IPS-11a (cell line): Measurements from ENCODE around the gene IL12A.

ENCODE experiments used
- H3K4me3 ChIP-seq: one replicate; pipeline ENCODE4 v1.5.1; 2013; ENCODE audit warnings: low read depth, low read length, control low read depth

The IL12A gene

DNA sequence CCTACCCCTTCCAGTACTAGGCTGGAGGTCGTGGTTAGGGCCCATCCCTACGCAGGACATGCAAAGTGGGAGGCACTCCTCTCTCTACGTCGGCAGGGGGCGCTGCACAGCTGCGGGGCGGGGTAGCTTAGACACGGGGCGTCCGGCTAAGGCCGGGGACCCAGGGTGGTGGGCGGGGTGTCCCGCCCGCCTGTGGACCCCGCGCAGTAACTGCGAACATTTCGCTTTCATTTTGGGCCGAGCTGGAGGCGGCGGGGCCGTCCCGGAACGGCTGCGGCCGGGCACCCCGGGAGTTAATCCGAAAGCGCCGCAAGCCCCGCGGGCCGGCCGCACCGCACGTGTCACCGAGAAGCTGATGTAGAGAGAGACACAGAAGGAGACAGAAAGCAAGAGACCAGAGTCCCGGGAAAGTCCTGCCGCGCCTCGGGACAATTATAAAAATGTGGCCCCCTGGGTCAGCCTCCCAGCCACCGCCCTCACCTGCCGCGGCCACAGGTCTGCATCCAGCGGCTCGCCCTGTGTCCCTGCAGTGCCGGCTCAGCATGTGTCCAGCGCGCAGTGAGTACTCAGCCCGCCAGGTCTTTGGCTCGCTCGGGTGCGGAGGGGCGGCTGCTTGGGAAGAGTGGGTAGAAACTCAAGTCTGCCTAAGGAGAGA, at the start of gene IL12A:
IL12A (plus strand) TSS at position 219 of the 655 bp plus-strand sequence.
- peak within 1 kb of the TSS; percentile 52 for H3K4me3 ChIP-seq

DNA sequence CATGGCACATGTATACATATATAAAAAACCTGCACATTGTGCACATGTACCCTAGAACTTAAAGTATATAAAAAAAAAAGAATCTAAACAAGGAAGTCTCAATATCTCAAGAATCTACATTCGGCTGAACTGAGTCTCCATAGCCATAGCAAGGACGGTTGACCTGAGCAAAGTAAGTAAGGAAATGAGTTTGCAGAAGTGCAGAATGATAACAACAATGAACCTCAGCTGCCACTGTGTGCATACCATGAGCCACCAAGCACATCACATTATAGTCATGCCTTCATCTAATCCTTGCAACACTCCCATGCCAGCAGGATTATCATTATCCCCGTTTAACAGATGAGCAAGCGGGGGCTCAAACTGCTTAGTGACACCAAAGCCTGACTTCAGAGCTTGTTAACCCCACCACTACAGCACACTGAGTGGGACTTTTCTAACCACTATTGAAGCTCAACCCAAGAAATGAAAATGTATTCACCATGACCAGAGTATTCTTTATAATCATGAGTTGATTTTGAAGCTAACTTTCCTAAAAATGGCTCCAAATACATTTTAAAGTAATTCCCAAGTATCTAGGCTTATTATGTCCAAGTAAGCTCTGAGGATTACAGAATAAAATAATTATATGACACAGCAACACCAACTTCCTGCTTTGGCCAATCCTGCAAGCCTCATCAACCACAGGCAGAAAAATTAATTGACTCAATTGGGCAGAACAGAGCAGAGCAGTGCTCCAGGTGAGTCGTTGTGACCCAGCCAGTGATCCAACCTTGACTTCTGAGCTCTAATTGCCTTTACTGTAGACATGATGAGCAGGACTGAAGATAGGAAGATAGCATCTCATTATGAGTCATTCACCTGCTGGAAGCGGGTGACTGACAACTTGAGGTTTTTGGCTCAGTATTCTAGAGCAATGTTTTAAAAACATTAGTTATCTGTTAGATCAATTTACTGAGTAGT, 47.3 kb upstream of the IL12A start:
- H3K4me3 ChIP-seq: no peak overlapping the region

DNA sequence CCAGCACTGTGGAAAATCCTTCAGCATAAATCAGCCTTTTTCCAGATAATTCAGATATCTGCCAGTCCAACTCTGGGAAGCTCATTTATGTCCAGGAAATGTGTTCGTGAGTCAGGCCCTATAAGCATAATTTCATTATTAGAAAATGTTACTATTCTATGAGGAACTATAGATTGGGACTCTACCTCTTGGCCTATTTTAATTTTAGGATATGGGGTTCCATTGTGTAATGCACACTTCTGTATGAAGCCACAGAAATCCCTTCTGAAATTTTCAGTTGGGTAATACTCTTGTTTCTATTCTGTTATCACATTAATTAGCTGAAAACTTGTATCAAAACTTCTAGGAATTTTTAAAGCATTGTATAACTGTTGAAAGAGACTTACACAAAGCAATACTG, 43.9 kb upstream of the IL12A start:
- no peak overlapping the region for H3K4me3 ChIP-seq

DNA sequence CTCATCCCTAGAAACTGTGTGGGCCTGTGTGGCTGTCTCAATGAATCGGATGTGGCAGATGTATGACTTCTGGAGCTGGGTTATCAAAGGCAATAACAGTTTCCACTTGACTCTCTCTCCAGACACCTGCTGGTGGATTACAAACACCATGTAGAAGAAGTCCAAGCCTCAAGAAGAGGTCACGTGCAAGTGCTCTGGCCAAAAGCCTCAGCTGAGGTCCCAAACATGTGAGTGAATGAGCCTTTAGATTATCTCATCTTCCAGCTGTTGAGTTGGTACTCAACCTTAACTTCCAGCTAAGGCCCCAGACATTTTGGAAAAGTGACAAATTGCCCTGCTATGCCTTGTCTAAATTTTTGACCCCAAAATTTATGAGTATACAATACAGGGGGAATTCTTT, 42.7 kb upstream of the IL12A start:
- no peak overlapping the region for H3K4me3 ChIP-seq

DNA sequence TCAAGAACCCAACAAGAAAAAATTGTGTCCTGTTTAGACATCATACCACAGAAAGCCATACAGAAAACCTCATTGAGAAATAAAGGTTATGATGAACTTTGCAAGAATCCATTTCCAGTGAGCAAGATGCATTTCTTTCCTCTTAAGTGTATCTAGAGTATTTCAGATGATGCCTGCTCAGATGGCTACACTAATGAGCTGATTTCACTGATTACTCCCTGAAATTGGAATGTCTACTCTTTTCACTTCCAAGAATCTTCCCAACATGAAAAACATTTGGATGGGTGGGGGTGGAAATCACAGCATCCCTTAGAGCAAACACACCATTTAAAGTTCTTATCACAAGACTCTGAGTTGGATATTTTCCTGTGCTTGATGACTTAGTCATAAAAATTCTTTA, 41.4 kb upstream of the IL12A start:
- H3K4me3 ChIP-seq: no peak overlapping the region

DNA sequence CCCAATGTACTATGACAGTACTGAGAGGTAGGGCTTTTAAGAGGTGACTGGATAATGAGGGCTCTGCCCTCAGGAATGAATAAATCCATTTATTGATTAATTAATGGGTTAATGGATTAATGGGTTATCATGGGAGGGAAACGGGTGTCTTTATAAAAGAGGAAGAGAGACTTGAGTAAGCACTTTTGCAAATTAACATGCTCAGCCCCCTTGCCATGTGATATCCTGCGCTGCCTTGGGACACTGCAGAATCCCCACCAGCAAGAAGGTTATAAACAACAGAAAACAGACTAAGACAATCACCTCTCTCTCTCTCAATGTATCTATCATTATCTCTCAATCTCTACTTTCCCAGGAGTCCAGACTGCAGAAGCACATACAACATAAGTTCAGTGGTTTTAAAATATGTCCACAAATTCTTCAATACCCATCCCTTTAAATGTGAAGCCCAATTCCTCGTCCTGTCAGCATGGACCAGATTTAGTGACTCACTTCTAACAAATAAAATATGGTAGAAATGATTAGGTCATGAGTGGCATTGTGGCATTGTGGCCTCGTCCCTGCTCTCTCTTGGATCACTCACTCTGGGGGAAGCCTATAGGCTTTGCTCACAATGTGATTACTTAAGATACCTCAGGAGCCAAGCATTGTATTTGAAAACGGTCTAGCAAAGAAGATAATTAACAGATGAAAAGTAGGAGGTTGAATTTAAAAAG, 40.0 kb upstream of the IL12A start:
- H3K4me3 ChIP-seq: no peak overlapping the region

DNA sequence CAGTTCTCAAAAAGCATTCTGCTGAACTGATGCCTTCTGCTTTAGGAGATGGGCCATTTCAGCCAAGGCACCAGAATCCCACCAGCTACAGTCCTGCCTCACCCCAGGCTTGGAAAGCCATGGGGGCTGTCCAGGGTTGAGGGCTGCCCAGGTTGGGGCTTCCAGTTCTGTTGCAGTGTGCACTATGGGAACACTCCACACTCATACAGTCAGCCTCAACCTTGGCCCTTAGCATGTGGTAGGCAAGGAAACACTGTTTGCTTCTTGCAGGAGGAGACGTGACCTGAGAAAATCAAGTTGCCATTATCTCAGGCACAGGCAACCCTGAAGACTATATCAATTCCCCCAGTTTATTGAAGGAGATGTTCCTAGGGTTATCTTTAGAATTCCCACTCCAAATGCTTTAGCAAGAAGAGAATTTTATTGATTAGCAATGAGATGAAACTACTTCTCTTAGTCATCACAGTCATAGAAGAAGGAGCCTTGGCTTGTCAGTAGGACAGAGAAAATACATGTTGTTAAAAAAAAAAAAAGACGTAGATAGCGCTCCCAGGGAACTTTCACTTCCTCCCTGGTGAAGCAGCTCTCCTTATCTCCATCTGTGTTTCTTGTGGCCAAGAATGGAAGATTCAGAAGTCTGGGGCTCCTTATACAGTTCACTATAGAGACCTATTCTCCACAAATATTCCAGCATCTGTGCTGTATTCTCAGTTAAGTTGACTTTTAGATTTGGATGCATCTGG, 38.3 kb upstream of the IL12A start:
- no peak overlapping the region for H3K4me3 ChIP-seq

DNA sequence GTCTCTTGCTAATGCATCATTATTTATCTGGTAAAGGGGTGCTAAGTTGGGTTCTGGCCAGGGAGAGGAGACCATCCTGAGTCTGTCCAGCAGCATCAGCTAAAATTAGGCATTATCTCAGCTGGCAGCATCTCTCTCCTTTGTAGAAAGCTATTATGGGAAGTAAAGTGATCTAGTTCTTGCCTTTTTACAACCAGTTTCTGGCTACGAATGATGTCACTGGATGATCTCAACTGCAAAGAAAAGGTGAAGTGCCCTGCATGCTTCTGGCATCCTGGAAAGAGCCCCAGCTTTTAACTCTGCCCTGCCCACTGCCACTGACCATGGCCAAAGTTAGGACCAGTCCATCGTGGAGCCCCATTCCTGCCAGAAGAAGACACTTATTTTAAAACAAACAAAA, 37.1 kb upstream of the IL12A start:
- no peak overlapping the region for H3K4me3 ChIP-seq

DNA sequence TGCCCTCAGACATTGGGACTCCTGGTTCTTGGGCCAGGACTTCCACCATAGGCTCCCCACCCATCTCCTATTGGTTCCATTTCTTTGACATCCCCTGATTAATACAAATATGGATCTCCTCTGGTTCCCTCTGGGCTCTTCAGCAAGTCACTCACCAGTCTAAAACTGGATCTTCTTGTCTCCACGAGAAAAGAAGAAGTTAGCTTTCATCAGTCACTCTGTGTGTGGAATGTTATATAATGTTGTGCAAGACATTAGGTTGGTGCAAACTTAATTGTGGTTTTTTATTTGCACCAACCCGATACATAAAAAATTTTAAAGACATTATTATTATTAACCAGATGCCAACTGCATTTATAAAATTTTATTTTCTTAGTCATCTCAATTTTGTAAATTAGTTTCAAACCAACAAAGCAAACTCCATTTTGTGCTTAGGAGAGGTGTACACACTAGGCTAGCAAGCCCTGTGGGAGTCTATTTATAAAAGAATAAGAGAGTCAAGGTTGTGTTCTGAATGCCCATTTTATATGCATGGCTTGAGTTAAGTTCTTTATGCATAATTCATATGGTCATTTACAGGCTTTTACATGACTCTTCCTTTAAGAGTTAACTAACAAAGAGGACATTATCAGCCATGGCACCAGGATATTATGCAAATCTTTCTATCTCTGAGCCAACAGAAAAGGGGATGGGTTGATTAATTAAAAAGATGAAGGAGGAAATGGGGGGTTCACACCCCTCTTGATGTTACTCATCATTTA, 35.1 kb upstream of the IL12A start:
- no peak overlapping the region for H3K4me3 ChIP-seq

DNA sequence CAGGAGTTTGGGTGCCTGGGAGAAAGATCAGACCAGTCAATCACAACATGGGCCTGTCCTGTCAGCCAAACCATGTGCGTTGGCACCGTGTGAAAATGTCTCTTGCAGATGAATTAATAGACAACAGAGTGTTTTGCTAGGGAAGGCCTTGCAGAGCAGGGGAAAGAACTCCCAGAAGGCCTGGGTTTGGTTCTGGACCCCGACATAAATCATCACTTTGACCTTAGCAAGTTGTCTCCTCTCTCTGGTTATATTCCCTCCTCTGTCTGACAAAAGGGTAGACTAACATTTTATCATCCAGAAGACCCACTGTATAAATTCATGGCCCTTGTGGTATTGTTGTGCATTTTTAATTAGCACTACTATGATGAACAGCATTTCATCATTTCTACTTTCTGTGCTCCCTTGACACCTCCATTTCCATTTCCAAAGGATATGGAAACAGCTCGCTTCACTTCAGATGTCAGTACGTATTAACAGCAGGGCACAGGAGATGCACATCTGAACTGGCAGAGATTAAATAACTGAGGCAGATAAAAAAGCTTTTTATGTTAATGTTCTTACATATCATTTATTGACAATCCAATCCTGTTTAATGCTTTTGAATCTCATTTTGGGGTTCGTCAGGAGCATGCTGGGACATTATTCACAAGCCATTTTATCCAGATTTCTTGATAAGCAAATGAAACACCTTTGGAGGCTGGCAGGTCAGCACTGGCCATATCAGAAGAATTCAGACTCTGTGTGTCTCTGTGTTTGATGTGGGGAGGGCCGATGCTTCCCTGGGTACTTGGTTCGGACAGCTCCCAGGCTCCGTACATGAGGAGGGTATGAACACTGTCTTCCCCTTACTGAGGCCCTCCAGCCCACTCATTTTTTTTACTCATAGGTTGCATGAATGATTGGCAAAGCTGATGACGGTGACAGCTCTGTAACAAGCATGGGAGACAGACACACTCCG, 28.2 kb upstream of the IL12A start:
- H3K4me3 ChIP-seq: no peak overlapping the region

DNA sequence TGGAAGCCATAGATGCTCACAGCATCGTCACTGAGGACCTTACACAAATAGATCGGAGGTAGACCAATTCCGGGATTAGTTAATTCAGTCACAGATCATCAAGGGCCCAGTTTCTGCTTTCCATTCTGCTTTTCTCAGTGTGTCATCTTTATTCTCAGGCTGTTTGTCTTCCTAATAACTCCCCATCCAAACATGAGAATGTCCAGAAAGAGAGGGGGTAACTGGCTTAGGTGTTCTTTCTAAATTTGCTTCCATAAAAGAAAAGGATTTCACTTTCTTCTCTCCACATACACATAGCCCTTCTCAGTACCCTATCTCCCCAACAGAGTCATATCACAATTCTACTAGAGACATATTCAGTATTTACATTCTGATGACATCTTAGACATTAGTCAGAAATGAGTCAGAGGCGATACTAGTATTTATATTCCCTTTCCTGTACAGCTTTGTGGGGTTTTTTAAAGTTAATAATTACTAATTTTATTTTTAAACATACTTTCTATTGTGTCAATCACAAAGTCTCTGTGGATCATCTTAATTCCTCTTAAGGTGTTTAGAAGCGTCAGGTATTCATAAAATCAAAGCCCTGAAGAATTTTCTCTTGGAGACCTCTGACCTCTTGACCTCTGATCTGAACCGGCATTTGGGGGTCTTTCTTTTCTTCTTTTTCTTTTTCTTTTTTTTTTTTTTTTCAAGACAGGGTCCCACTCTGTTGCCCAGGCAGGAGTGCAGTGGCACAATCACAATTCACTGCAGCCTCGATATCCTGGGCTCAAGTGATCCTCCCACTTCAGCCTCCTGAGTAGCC, 24.3 kb upstream of the IL12A start:
- H3K4me3 ChIP-seq: no peak overlapping the region

DNA sequence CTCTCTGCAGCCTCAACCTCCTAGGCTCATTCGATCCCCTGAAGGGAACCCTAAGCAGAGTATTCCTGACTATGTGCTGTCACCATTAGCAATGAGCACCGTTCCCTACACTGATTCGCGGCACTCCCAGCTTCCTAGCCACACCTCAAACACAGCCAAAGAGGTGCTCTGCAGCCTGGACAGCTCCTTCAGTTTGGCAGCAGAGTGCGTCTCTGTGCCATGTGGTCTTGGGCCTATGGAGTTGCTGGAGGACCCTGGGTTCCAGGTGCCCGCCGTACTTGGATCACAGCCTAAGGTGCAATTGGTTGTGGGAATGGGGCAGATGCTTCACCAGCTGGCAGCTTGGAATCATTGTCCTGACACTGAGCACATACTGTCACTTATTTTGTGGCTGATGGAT, 17.3 kb upstream of the IL12A start:
- H3K4me3 ChIP-seq: no peak overlapping the region

DNA sequence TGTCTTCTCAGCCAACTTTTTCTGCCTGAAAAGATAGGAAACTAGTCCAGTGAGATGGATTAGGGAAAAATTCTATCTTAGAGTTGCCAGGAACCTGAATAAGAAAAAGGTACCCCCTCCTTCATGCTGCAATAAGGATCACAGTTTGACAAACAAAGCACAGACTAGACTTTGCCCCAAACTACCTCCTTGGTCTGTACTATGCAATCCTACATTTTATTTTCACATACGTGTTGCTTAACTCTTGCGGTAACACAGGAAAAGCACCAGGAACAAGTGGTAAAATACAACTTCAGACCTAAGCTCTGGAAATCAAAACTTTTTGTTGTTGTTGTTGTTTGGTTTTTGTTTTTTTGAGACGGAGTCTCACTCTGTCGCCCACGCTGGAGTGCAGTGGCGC, 11.3 kb upstream of the IL12A start:
- H3K4me3 ChIP-seq: no peak overlapping the region

DNA sequence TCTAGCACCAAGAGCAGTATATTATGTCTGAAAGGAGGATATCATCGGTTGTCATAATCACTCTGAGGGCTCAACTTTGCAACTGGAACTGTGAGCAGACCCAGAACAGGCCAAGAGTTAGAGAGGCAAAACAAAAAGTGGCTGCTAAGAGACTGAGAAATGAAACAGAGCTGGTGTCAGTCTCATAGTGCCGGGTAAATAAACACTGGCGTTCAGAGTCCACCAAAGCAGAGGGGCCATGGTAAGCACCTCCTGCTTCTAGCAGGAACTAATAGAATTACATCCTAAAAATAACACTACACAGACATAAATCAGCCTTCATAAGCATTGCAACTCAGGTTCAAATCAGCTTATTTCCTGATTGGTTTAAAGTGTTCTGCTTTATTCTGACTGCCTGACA, 10.3 kb upstream of the IL12A start:
- H3K4me3 ChIP-seq: no peak overlapping the region

DNA sequence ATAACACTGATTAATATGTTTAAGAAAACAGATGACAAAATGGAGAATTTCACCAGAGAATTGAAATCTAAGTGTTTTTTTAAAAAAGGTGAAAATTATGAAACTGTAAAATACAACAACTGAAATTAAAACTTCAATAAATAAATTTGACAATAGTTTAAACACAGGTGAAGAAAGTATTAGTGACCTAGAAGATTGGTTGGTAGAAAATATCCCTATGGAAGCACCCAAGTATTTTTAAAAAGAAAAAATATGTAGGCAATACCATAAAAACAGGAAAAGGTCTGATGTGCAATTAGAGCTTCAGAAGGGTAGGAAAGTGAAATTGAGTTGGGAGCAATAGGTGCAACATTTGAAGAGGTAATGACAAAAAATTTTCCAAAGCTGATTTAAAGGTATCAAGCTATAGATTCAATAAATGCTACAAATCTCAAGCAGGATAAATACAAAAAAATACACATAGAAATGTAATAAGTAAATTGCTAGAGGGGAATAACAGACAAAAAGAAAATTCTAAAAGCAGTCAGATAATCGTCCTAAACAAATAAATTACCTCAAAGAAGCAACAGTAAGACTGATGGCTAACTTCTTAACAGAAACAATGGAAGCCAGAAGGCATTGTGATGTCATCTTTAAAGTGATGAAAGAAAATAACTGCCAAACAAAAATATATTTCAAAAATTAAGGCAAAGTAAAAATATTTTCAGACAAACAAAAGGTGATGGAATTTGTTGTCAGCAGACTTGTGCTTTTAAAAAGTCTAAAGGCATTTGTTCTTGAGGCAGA, 9.5 kb upstream of the IL12A start:
- no peak overlapping the region for H3K4me3 ChIP-seq

DNA sequence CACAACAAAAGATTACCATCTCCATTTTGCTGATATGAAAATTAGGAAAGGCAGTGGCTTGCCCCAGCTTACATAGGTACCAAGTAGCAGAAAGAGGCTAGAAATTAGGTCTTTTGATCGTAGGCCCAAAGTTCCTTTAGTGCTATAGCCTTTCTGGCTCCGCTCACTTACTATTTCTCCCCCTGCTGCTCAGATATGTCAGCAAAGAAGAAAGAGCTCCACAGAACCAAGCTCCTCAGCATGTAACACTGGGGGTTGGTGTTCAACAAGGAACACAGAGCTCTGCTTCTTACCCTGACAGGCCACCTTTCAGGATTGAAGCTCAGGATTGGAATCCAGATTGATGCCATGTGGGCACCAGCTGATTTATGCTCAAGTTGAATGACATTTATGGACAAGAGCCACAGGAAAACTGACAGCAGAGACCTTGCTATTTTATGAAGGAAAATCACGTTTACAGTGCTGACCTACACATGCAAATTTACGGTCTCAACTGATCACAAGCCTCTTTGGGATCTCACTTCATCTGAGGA, 6.1 kb upstream of the IL12A start:
- H3K4me3 ChIP-seq: no peak overlapping the region

DNA sequence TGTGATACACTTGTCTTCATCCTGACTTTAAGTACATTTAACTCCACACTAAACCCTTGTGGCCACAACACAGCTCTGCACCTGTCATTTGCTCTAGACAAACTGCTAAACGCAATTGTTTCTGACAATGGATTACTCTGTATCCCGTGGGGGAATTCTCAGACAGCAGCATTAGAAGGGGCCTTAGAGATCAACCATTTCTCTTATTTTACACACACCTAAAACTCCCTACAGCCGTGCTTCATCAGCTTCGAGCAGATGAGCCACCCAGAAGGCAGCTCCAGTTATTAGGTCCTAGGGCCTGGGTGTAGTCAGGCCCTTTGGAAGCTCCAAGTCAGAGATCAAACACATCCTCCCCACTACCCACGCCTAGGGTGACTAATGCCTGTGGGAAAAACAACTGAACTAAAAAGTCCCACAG, 1.3 kb upstream of the IL12A start:
- no peak overlapping the region for H3K4me3 ChIP-seq
